Dermis blood vessel endothelial cell (primary cell): ENCODE data around the gene TRIM9. TPM values are rescaled to one million over a fixed set of nuclear protein-coding genes. Genes with fewer than 3 reads are reported as not detected.
A peak's percentile ranks its signal among the peaks of the same experiment; 100 is the strongest.
"Not testable (repeated sequence)": the region's sequence is repeated elsewhere in the genome, so short reads cannot be mapped to it uniquely, and the experiment has no call there.

Experiments
- DNase-seq: peaks from one replicate; pipeline ENCODE4 v3.0.0; 2010
- total RNA-seq: library from RNA; depleted of rRNA; stranded (reverse); fragments of >200 nt; gene quantifications from 2 replicates; pipeline ENCODE4 v1.2.3, GENCODE V29; 2014

Gene TRIM9
- total RNA-seq, 1 donor from 2014 or later, result not detected

DNA sequence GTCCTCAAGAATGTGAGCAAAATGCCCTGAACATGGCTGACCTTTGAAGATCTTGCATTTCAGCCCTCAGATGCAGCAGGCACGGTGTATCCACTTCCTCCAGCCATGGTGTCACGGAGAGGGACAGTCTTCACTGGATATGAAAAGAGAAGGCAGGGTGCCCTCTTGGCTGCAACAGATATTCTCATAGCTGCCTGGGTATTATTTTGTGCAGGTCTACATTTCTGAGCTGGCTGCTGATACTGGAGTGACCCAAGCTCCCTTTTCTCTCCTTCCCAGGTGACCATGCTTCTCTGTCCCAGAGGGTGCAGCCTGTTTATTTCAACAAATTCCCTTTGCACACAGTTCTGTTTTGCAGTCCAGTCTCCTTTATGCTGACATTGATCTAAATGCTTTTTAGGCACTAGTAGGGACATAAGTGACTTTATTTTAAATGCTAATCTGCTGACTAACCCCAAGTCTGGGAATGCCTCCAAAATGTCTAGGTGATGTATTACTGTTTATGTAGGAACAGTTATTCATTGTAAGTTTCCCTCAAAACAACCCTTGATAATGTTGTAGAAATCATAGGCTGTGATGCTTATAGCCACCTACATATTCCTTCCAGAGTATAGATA is 133.2 kb downstream of the TRIM9 start:
- peak; percentile 78 for DNase-seq

DNA sequence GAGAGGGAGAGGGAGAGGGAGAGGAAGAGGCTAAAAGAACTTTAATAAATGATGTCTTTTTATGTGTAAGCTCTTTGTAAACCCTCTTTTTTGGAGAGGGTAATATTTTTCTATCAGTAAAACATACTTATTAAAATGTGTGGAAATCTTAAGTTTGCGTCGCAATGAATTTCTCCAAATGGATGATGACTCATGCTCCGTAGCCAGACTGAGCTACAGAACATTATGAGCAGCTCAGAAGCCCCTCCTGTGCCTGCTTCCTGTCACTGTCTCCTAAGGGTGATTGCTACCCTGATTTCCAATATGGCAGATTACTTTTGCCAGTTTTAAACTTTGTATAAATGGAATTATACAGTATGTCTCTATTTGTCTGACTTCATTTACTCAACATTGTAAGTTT is 137.6 kb downstream of the TRIM9 start:
- DNase-seq, result peak; percentile 24

DNA sequence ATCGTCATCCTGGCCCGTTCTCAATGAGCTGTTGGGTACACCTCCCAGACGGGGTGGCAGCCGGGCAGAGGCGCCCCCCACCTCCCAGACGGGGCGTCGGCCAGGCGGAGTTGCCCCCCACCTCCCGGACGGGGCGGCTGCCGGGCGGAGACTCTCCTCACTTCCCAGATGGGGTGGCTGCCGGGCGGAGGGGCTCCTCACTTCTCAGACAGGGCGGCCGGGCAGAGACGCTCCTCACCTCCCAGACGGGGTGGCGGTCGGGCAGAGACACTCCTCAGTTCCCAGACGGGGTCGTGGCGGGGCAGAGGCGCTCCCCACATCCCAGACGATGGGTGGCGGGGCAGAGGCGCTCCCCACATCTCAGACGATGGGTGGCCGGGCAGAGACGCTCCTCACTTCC is 138.5 kb downstream of the TRIM9 start:
- not testable (repeated sequence) for DNase-seq

DNA sequence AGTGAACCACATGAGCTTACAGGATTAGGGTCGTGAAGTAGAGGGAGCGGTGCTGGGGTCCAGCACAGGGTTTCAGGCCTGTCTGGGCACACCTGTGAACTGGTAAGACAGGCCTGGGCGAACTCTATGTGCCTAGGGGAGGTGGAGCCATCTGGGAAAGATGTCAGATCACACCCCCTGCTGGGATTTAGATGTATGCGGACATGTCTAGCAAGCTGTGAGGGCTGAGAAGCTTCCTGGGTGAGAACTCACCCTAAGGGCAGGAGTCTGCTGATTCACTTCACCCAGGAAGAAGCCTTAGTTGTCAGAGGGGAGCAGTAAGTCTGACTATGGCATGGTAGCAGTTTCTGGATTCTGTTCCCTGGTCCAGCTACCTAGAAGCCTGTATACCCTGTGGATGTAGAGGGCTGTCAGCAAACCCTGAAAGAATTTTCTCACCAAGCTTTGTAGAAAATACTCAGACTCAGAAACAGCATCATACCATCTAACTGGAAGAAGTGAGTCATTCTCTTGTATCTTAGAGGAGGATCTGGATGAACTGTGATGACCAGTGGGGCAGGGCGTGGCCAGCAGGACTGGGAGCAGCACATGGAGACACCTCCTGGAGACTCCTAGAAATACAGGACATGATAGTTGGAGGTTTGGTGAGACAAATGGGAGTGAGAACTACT is 139.4 kb downstream of the TRIM9 start:
- peak; percentile 92 for DNase-seq

DNA sequence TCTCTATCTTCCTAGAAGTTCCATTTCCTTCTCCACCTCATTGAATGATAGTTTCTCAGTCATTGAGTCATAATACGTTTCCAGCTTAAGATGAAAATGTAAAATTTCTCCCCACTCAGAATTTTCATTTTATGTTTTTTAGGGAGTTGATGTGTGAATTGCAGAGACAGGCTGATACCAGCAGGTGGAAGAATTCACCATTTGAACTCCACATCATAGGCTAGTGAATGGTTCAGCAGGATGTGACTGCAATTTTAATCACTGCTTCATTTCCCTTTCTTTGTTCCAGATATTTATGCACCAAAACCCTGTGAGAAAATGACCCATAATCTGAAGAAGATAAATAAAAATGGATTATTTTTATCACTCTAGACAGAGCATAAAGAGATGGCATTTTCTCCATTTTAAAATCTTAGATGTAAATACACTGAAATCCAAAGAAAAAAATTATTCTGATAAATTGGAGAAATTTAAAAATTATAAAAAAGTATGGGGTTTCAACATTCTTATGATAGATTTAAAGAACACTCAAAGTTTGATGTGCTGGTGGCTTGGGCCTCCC is 140.0 kb downstream of the TRIM9 start:
- DNase-seq, result peak; percentile 91

DNA sequence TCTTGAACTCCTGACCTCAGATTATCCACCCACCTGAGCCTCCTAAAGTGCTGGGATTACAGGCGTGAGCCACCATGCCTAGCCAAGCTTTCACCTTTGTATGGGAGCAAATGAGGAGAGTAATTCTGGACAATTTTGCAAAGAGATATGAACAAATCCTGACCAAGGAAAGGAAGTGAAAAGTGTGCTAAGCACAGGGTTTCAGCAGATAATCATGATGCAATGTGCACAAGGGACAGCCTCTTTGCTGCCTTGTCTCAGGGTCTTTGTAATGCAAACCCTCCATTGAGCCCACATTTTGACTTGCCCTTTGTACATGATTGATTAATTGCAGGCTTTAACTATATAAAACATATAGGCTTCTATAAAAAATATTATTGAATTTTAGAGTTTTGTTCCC is 141.4 kb downstream of the TRIM9 start:
- DNase-seq, result no peak

DNA sequence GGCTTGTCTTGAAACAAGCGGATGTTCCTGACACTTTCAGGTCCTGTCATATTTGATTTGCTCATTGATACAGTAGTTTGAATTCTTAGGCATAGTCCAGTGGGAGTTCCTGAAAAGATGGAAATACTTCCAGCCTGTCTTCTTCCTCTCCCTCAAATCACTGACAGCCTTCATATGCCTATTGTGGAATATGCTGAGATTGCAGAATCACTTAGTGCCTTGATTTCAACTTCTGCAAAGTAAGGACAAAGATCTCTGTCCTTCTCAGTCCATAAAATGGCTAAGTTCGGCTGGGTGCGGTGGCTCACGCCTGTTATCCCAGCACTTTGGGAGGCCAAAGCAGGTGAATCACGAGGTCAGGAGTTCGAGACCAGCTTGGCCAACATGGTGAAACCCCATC is 143.9 kb downstream of the TRIM9 start:
- no peak for DNase-seq

DNA sequence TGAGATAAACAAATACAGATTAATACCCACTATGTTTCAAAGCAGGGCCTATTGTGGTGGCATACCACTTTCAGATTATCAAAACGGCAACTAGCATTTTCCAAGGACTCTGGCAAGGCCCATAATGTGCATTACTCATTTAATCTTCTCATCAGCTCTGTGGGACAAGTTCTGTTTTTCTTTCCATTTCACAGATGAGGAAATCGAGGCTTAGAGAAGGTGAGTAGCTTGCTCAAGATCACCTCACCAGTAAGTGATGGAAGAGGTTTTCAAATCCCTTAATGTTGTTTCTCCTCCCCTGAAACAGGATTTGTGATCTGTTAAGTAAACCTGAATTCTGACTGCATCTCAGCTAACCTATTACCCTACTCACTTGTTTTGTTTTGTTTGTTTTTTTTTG is 146.7 kb downstream of the TRIM9 start:
- no peak for DNase-seq

DNA sequence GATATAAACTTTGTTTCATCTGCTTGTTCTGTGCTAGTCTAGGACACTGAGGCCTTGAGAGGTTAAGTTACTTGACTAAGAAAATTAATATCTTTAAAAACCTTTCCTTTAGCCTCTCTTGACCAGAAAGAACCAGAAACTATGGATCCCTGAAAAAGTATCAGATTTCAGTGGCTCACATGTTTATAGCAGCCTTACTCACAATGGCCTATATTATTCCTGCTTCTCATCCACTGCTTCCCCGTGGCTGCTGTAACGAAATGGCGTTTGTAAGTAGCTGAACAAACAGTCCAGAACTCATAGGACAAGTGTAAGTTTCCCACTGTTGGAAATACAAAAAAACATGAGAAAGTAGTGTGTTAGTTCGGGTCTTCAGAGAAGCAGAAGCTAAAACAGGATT is 147.5 kb downstream of the TRIM9 start:
- no peak for DNase-seq

DNA sequence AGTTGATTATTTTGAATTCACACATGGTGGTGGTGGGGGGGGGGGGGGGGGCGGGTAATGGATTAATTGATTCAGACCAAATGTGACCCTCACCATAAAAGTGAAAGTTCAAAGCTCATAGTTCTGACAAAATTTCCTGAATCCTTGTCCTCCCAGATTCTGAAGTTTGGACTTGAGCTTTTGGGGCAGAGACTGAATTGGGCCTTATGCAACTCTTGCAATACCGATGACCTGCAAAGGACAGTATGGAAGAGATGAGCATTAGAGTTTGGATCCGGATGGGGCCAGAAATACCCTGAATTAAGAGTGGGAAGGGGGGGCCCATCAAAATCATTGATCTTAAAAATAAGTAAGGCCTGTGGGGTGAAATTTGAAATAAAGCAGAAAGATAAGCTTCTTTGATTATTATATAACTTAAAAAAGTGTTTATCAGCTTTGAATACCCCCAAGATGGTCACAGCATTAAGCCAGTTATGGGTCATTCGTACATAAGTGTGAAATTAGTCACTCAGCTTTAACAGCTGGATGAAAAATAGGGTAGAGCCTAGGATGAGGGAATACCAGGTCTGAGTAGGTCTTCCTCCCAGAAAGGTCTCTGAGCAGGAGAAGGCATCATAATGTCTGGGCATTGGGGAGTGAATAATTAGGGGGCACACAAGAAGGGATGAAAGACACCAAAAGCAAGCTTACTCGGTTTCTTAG is 148.5 kb downstream of the TRIM9 start:
- DNase-seq, result no peak

DNA sequence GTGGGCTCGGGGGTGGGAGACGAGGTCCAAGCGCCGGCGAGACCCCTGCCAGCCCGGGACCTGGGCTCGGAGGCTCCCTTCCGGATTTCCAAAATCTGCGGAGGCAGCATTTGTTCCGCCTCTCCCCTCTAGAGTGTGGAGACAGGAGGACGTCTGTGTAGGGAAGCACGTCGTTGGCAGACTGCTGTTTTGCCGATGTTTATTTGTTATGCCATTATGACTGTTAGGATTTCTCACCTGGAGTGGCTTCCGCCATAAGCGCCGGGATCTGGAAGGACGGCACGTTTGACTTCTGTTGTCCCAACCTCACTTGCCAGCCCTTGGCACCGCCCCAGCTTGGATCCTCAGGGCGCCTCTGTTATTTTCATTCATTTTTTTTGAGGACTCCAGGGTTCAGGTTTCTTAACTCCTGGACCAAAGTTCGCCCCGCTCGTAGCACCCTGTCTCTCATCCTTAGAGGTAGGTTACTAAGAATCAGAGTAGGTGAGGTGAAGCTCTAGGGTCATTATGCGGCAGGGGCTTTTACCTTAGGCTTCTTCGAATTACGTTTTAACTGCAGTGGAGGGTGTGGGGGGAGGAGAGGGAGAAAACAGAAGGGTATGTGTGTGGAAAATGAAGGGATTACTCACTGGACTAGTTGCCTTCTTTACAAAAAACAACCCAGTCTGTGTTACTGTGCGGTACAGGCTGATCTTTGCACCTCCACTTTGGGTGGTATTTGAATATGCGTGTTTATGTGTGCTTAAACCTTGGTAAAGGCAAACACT is 150.1 kb downstream of the TRIM9 start:
- peak; percentile 30 for DNase-seq

DNA sequence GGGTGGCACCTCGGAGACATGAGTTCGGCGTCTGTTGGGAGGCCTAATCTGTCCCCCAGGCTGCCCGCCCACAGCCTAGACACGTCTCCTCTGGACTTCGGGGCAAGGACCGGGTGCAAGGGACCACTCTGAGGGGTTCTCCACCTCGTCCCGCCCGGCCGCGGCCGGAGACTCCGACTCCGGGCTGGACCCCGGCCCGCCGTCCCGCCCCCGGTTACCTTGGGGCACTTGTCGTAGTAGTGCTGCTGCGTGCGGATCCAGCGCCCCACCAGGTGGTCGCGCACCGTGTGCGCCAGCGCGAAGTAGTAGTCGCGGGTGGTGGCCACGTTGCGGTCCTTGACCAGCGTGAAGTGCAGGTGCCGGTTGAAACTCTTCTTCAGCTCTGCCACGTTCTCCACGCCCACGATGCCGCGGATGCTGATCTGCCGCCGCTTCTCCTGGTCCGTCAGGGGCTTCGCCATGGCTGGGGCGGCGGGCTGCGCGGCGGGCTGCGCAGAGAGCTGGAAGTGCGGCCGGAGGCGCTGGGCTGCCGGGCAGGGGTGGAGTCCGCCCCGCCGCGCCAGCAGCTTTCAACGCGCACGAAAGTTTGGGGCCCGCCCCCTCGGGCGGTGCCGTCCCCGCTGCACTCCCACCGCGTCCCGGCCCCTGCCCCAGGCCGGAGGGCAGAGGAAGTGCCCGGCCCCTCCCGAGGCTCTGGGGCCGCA is 150.8 kb downstream of the TRIM9 start, which contains the start of gene PYGL:
Gene PYGL (minus strand): TSS at position 541 of the 704 bp plus-strand sequence. CDS start 80 bp downstream, at position 461.
- peak; percentile 70 for DNase-seq

DNA sequence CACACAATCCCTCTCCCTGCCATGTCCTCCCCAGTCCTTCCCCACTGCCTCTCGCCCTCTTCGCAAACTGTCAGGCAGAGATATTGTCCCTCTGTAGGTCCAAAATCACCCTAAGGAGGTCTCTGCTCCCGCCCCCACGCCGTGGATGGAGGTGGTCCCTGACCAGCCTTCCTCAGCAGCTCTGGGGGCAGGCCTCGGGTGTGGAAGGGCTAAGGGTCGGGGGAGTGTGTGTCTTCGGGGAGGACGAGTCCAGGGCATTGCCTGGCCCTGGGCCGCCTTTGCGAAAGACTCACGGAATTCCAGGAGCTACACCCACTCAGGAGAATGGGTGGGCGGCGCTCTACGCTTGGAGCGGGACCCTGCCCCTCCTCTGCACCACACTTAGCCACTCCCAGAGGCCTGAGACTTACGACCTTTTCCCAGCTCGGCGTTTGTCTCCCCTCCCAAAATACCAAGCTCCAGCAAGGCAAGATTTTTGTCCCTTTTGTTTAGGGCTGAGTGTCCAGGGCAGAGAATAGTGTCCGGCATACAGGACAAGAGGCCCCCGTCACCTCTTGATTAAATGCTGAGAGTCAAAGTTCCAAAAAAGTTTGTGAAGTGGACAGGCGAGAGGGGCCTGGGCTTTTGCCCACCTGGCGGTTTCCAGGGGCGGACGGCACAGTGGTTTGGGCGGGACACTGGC is 151.5 kb downstream of the TRIM9 start:
- peak; percentile 58 for DNase-seq

DNA sequence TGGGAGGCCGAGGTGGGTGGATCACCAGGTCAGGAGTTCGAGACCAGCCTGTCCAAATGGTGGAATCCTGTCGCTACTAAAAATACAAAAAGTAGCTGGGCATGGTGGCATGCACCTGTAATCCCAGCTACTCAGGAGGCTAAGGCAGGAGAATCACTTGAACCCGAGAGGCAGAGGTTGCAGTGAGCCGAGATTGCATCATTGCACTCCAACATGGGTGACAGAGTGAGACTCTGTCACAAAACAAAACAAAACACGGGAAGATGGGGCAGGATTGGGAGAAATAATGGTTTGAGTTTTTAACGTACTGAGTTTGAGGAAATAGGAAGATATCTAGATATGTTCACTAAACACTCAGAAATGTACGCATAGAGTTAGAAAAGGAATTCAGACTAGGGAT is 153.3 kb downstream of the TRIM9 start:
- not testable (repeated sequence) for DNase-seq

DNA sequence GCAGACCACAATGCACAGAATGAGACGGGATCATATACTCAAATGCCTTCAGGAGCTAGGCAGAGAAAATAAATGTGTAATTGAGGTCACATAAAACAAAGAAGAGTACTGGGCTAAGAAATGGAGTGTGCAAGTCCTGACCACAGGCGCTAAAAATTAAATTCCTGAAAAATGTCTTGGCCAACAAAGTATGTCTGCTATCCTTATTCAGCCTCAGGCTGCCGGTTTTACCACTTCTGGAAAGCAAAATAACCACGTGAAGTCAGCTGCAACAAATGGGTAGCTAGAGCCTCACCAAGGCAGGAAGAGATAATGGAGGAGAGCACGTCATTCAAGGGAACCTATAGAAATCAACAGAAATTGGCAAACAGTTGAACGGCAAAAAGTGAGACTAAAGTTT is 153.8 kb downstream of the TRIM9 start:
- no peak for DNase-seq

DNA sequence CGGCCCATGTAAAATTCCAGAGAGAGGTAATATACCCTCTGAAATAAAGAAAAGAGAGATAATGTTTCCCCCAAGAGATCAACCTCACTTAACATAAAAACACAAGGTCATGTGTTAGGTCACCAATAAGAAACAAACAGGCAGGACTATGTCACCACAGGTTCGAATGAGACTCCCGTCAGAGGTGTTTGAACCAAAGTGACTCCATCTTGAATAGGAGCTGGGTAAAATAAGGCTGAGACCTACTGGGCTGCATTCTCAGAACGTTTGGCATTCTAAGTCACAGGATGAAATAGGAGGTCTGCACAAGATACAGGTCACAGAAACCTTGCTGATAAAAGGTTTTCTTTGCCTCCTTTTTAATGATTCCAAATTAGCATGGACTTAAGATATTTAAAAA is 157.1 kb downstream of the TRIM9 start:
- DNase-seq, result no peak

DNA sequence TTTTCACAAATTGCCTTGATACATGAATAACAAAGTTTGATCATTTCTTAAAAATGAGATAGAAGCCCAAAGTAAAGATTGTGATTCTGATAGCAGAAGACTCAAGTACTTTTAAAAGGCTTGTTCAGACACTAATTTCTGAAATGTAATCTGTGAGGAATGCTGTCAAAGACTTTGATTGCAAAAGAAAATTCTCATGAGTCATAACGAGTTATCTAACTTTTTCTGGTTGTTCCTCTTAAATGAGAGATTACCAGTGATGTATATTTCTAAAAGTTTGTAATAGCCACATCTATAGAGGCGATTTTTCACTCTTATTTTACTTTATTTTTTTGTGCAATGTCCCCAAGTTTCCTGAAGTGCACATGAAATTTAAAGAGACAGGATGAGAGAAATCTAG is 157.6 kb downstream of the TRIM9 start:
- DNase-seq, result no peak

DNA sequence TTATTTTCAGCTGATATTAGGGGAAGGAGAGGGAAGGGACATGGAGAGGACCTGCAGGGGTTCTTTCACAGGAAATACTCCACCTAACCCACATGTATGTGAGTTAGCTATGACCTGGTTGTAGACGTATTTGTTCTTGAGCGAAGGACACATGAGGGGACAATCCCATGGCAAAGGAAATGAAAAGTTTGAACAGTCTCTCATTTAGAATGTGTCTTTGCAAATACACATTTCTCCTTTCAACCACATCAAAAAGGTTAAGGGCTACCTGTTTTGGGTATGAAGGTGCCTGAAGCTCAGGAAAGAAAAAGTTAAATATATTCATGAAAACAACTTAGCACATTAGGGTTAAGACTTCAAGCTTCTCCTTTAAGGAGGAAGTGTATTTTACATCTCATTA is 158.0 kb downstream of the TRIM9 start:
- no peak for DNase-seq

DNA sequence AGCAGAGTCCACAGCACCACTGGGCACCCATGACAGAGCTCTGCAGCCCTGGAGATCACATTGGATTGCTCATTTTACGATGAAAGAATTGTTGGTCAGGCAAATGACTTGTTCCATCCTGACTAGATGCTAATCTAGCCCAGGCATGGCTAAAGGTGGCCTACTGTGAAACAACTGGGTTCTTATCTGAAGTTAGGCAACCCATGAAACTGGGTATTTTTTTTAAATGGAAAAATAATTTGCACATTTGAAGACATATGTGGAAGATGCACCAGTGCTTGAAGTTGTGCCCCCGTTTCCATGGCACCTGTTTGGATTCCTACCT is 158.9 kb downstream of the TRIM9 start:
- DNase-seq, result no peak

DNA sequence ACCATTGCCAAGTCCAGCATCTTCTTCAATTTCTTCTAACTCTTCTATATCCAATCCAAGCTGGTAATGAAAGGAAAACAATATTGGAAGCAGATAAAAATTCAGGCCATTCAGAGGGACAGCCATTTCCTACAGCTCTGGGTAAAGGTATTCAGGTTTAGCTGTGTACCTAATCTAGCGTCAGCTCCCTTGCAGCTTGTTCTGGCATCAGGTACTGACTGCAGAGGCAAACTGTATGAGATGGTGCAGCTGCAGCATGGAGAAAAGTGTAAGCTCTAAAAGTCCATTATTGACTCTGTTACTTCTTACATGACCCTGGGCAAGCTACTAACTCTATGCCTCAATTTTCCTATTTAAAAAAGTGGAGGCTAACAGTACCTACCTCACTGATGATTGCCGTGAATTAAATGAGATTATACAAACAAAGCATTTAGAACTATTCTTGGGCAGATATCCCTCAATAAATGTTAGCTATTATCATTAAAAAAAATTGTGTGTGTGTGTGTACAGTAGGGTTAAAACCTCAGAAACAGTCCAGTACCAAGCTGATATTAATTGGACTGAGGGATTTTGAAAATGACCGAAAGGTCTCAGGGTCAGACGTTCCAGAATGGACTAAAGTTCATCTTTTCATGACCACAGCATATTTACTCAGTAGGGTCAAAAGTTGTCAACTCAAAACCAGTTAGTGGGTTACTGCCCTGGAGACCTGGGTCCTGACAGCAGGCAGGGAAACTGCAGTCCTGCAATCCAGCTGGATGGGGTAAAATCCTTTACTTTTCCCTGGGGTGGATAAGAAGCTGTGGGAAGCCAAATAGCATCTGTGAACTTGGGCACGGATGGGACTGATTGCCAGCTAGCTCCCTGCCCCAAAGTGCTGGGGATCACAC is 159.5 kb downstream of the TRIM9 start:
- no peak for DNase-seq
